GM23338 (cell line): ENCODE results near the gene MYOCD. TPM values are rescaled to one million over a fixed set of nuclear protein-coding genes. Genes with fewer than 3 reads are reported as not detected.

Source experiments
- ATAC-seq: fragments of 200-7000 bp; cut with Tn5 transposase; 3 replicates; pipeline ENCODE4 v1.9.1; 2020
- DNase-seq: peaks from one replicate; pipeline ENCODE4 v3.0.0-alpha.2; 2015; ENCODE audit warnings: low spot score
- H2AFZ ChIP-seq: fragments of 200-600 bp; sonication (generic); 2 replicates; pipeline ENCODE4 v1.8.0; 2016; ENCODE audit warnings: antibody characterized with exemption, mild to moderate bottlenecking, moderate library complexity
- H3F3A ChIP-seq: fragments of 200-600 bp; sonication (generic); replicated peaks from 2 replicates; pipeline ENCODE4 v1.8.0; 2017; ENCODE audit warnings: antibody characterized with exemption, mixed run types, low read depth
- H3K27ac ChIP-seq: fragments of 200-600 bp; sonication (generic); 2 replicates; pipeline ENCODE4 v1.6.1; 2016; ENCODE audit warnings: low read depth
- H3K27me3 ChIP-seq: fragments of 200-600 bp; sonication (generic); 2 replicates; pipeline ENCODE4 v1.8.0; 2016; ENCODE audit warnings: mild to moderate bottlenecking, mixed run types, moderate library complexity; ENCODE audit not compliant: insufficient read depth
- H3K36me3 ChIP-seq: fragments of 200-600 bp; sonication (generic); 2 replicates; pipeline ENCODE4 v1.8.0; 2016; ENCODE audit warnings: mild to moderate bottlenecking; ENCODE audit not compliant: insufficient read depth
- H3K4me1 ChIP-seq: fragments of 200-600 bp; sonication (generic); 2 replicates; pipeline ENCODE4 v1.8.0; 2016; ENCODE audit warnings: mild to moderate bottlenecking, moderate library complexity; ENCODE audit not compliant: insufficient read depth
- H3K4me2 ChIP-seq: fragments of 200-600 bp; sonication (generic); 2 replicates; pipeline ENCODE4 v1.7.1; 2017; ENCODE audit warnings: mixed run types
- H3K4me3 ChIP-seq: fragments of 200-600 bp; sonication (generic); 2 replicates; pipeline ENCODE4 v1.6.1; 2016; ENCODE audit warnings: mixed run types
- H3K79me2 ChIP-seq: fragments of 200-600 bp; sonication (generic); replicated peaks from 2 replicates; pipeline ENCODE4 v1.8.0; 2017; ENCODE audit warnings: mild to moderate bottlenecking; ENCODE audit not compliant: insufficient read depth
- H3K9me2 ChIP-seq: fragments of 200-600 bp; sonication (generic); 2 replicates; pipeline ENCODE4 v1.8.0; 2017; ENCODE audit not compliant: insufficient read depth
- H4K20me1 ChIP-seq: fragments of 200-600 bp; sonication (generic); replicated peaks from 2 replicates; pipeline ENCODE4 v1.8.0; 2017; ENCODE audit warnings: mild to moderate bottlenecking; ENCODE audit not compliant: insufficient read depth
- H3K27ac Mint-ChIP-seq: 2 replicates; pipeline ENCODE4 v1.8.0; 2020; ENCODE audit warnings: inconsistent platforms, mild to moderate bottlenecking, moderate library complexity, mixed read lengths
- H3K27me3 Mint-ChIP-seq: 3 replicates; pipeline ENCODE4 v1.8.0; 2022; ENCODE audit warnings: low read depth, mild to moderate bottlenecking, moderate library complexity, mixed read lengths, inconsistent platforms; ENCODE audit not compliant: insufficient read depth, poor library complexity
- H3K36me3 Mint-ChIP-seq: 3 replicates; pipeline ENCODE4 v1.8.0; 2021; ENCODE audit warnings: low read depth, mild to moderate bottlenecking, inconsistent platforms, moderate library complexity, mixed read lengths
- H3K4me1 Mint-ChIP-seq: 3 replicates; pipeline ENCODE4 v1.8.0; 2020; ENCODE audit warnings: mild to moderate bottlenecking, inconsistent platforms, mixed read lengths
- H3K4me3 Mint-ChIP-seq: 3 replicates; pipeline ENCODE4 v1.8.0; 2021; ENCODE audit warnings: moderate library complexity, mild to moderate bottlenecking, inconsistent platforms, mixed read lengths
- H3K9me3 Mint-ChIP-seq: 3 replicates; pipeline ENCODE4 v1.8.0; 2020; ENCODE audit warnings: moderate library complexity, mild to moderate bottlenecking, inconsistent platforms, mixed read lengths
- CREB1 ChIP-seq: fragments of 250-450 bp; sonication (Bioruptor Pico); IDR thresholded peaks from 2 replicates; pipeline ENCODE4 v1.5.0; 2020; ENCODE audit warnings: low read depth, mild to moderate bottlenecking, moderate library complexity
- NANOG ChIP-seq: IDR thresholded peaks from 2 replicates; pipeline ENCODE4 v1.6.1; 2016; ENCODE audit warnings: antibody characterized with exemption, borderline replicate concordance
- ZNF114 ChIP-seq: fragments of 250-450 bp; sonication (Bioruptor Pico); IDR thresholded peaks from 2 replicates; pipeline ENCODE4 v1.5.0; 2020; ENCODE audit warnings: mild to moderate bottlenecking, moderate library complexity
- ZNF462 ChIP-seq: fragments of 250-450 bp; sonication (Bioruptor Pico); IDR thresholded peaks from 2 replicates; pipeline ENCODE4 v1.5.0; 2020; ENCODE audit warnings: mild to moderate bottlenecking, moderate library complexity
- polyA plus RNA-seq: library from polyadenylated mRNA; unstranded; fragments of >200 nt; fragmentation: Nextera tagmentation; extraction: Ambion mirVana; gene quantifications from 2 replicates; pipeline ENCODE4 v1.2.1, GENCODE V29; 2016
- total RNA-seq: library from RNA; depleted of rRNA; stranded (reverse); fragments of >200 nt; shearing (Covaris generic); gene quantifications from 2 replicates; pipeline ENCODE4 v1.2.3, GENCODE V29; 2014
- TF ChIP-seq, protein P1 (sequence below), 2 experiments: fragments of 200-600 bp in 1 of 2; sonication (generic) in 1 of 2; conservative IDR thresholded peaks; 2 replicates each; pipeline versions ENCODE4 v1.5.1 to v1.6.1; 2016 to 2017; ENCODE audit warnings: antibody characterized with exemption in 2 of 2, low read depth in 2 of 2, mild to moderate bottlenecking in 2 of 2, moderate library complexity in 1 of 2
- TF ChIP-seq, protein P2 (sequence below): IDR thresholded peaks from one replicate; pipeline ENCODE4 v1.6.1; 2018; ENCODE audit warnings: antibody characterized with exemption; ENCODE audit not compliant: unreplicated experiment

Gene MYOCD
- total and polyA plus RNA-seq, 2 experiments from 2014 or later = 0.80 to 2.4 TPM

DNA sequence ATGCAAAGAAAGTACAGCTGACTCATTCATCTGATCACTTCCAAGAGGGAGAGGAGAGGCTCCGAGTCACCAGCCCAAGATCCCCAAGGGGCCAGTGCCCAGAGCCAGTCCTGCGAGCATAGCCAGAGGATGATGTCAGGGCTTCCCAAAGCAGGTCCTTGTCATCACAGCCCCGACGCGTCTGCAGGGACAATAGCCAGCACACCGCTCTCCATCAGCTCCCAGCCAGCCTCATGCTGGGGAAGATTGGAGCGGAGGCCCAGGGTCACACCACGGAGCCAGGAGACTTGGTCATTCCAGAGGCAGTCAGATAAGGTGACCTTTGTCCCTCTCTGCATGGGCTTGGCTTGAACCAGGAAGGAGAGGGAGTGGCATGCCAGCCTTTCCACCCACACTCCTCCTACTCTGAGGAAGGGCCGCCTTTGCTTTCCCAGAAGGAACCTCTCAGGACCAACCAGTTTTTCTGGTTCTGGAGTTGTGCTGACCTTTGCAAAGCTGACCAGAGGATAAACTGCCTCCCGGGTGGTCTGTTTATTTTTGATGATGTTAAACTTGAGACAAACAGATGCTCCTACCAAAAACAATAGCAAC is 65.3 kb downstream of the MYOCD start:
- Histone ChIP-seq H3K9me2 (no peaks in the 10 kb centered on the region), H3K4me1 (peaks cover 5% of the 10 kb centered on the region; the same call in 1 of the 2 replicates), H3K27me3 (no peaks in the 10 kb centered on the region), H3F3A (no peaks in the 10 kb centered on the region), H4K20me1 (no peaks in the 10 kb centered on the region), H3K4me3 (no peak overlapping the region), H3K79me2 (no peaks in the 10 kb centered on the region), H3K27ac (no peak overlapping the region), H2AFZ (peak overlapping the region; percentile 53; the same call in 1 of the 2 replicates), H3K36me3 (no peaks in the 10 kb centered on the region), H3K4me2 (no peak overlapping the region)
- DNase-seq (peak; percentile 68), ATAC-seq (peak; percentile 91)
- Mint-ChIP-seq H3K27ac (no peak overlapping the region; the same call in 1 of the 2 replicates), H3K36me3 (no peaks in the 10 kb centered on the region), H3K4me1 (peaks cover 18% of the 10 kb centered on the region; the same call in 2 of the 3 replicates), H3K27me3 (no peaks in the 10 kb centered on the region), H3K9me3 (no peaks in the 10 kb centered on the region; the same call in 2 of the 3 replicates), H3K4me3 (no peak overlapping the region)
- 0 out of 2 replicates have a peak, but pooled peaks have one; percentile 5 for TF ChIP-seq ZNF462
- TF ChIP-seq, protein P1, sequence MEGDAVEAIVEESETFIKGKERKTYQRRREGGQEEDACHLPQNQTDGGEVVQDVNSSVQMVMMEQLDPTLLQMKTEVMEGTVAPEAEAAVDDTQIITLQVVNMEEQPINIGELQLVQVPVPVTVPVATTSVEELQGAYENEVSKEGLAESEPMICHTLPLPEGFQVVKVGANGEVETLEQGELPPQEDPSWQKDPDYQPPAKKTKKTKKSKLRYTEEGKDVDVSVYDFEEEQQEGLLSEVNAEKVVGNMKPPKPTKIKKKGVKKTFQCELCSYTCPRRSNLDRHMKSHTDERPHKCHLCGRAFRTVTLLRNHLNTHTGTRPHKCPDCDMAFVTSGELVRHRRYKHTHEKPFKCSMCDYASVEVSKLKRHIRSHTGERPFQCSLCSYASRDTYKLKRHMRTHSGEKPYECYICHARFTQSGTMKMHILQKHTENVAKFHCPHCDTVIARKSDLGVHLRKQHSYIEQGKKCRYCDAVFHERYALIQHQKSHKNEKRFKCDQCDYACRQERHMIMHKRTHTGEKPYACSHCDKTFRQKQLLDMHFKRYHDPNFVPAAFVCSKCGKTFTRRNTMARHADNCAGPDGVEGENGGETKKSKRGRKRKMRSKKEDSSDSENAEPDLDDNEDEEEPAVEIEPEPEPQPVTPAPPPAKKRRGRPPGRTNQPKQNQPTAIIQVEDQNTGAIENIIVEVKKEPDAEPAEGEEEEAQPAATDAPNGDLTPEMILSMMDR (conservative IDR thresholded peaks at IDR 0.05; ENCODE audit: low read depth in 2 of 2) = no peak

DNA sequence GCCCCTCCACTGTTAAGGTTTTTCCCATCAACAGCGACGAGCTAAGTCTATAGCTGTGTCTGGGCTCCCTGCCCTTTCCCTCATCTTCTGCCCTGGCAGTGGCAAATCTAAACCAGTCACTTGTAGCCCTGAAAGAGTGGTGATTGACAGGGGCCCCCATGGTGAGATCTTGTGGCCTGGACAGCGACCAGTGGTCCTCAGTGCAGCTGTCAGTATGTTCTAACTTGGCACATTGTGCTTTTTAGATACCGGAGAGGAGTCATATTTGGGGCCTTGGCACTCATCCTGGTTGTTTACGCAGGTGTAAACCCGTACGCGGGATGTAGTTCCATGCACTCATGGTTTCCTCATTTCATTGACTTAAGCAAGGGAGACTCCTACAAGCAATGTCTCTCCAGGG is 66.1 kb downstream of the MYOCD start:
- no peaks in the 10 kb centered on the region for H3F3A ChIP-seq
- H3K4me1 ChIP-seq = peaks cover 5% of the 10 kb centered on the region; the same call in 1 of the 2 replicates
- H3K9me2 ChIP-seq = no peaks in the 10 kb centered on the region
- H2AFZ ChIP-seq = no peak overlapping the region
- DNase-seq = no peak
- H3K4me2 ChIP-seq = no peak overlapping the region
- H3K27ac Mint-ChIP-seq = no peak overlapping the region
- H3K36me3 ChIP-seq = no peaks in the 10 kb centered on the region
- no peaks in the 10 kb centered on the region for H3K27me3 ChIP-seq
- no peak for ATAC-seq
- H3K4me3 Mint-ChIP-seq = no peak overlapping the region
- no peaks in the 10 kb centered on the region for H3K79me2 ChIP-seq
- no peak overlapping the region for H3K4me3 ChIP-seq
- H3K36me3 Mint-ChIP-seq = no peaks in the 10 kb centered on the region
- no peaks in the 10 kb centered on the region; the same call in 2 of the 3 replicates for H3K9me3 Mint-ChIP-seq
- no peak overlapping the region for H3K27ac ChIP-seq
- no peaks in the 10 kb centered on the region for H4K20me1 ChIP-seq
- peaks cover 18% of the 10 kb centered on the region; the same call in 2 of the 3 replicates for H3K4me1 Mint-ChIP-seq
- no peaks in the 10 kb centered on the region for H3K27me3 Mint-ChIP-seq
- TF ChIP-seq NANOG (no peak), CREB1 (CRISPR knock-in tag) (no peak), ZNF114 (CRISPR knock-in tag) (no peak)
- TF ChIP-seq, protein P1 (conservative IDR thresholded peaks at IDR 0.05; ENCODE audit: low read depth in 2 of 2) = no peak
- TF ChIP-seq, protein P2, sequence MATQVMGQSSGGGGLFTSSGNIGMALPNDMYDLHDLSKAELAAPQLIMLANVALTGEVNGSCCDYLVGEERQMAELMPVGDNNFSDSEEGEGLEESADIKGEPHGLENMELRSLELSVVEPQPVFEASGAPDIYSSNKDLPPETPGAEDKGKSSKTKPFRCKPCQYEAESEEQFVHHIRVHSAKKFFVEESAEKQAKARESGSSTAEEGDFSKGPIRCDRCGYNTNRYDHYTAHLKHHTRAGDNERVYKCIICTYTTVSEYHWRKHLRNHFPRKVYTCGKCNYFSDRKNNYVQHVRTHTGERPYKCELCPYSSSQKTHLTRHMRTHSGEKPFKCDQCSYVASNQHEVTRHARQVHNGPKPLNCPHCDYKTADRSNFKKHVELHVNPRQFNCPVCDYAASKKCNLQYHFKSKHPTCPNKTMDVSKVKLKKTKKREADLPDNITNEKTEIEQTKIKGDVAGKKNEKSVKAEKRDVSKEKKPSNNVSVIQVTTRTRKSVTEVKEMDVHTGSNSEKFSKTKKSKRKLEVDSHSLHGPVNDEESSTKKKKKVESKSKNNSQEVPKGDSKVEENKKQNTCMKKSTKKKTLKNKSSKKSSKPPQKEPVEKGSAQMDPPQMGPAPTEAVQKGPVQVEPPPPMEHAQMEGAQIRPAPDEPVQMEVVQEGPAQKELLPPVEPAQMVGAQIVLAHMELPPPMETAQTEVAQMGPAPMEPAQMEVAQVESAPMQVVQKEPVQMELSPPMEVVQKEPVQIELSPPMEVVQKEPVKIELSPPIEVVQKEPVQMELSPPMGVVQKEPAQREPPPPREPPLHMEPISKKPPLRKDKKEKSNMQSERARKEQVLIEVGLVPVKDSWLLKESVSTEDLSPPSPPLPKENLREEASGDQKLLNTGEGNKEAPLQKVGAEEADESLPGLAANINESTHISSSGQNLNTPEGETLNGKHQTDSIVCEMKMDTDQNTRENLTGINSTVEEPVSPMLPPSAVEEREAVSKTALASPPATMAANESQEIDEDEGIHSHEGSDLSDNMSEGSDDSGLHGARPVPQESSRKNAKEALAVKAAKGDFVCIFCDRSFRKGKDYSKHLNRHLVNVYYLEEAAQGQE = no peak
